DOHH2 (cell line): Measurements from ENCODE around the gene ARHGDIA.
A peak's percentile ranks its signal among the peaks of the same experiment; 100 is the strongest.

ENCODE experiments used
- H3F3A ChIP-seq: fragments of 200-600 bp; sonication (generic), shearing (Covaris generic); 2 replicates; pipeline ENCODE4 v1.6.0; 2016; ENCODE audit warnings: antibody characterized with exemption, mild to moderate bottlenecking; ENCODE audit not compliant: control insufficient read depth, insufficient read depth
- H3K27ac ChIP-seq: fragments of 200-600 bp; sonication (generic); 2 replicates; pipeline ENCODE4 v1.5.1; 2014; ENCODE audit warnings: low read depth, mild to moderate bottlenecking, low read length, moderate library complexity
- H3K27me3 ChIP-seq: fragments of 200-600 bp; sonication (generic); 2 replicates; pipeline ENCODE4 v1.6.1; 2014; ENCODE audit warnings: mild to moderate bottlenecking, low read length, mixed read lengths; ENCODE audit not compliant: control insufficient read depth
- H3K36me3 ChIP-seq: fragments of 200-600 bp; sonication (generic); 2 replicates; pipeline ENCODE4 v1.6.1; 2014; ENCODE audit warnings: mild to moderate bottlenecking, low read length, moderate library complexity, mixed read lengths; ENCODE audit not compliant: control insufficient read depth
- H3K4me1 ChIP-seq: fragments of 200-600 bp; sonication (generic); 2 replicates; pipeline ENCODE4 v1.6.1; 2014; ENCODE audit warnings: mild to moderate bottlenecking, low read length, mixed read lengths; ENCODE audit not compliant: control insufficient read depth
- H3K4me2 ChIP-seq: fragments of 200-600 bp; sonication (generic); 2 replicates; pipeline ENCODE4 v1.6.0; 2014; ENCODE audit warnings: mild to moderate bottlenecking, low read length, moderate library complexity
- H3K4me3 ChIP-seq: fragments of 200-600 bp; sonication (generic); 2 replicates; pipeline ENCODE4 v1.5.1; 2014; ENCODE audit warnings: mild to moderate bottlenecking, low read length, mixed read lengths
- H3K79me2 ChIP-seq: fragments of 200-600 bp; sonication (generic); 2 replicates; pipeline ENCODE4 v1.6.1; 2014; ENCODE audit warnings: mild to moderate bottlenecking, low read length, mixed read lengths; ENCODE audit not compliant: control insufficient read depth
- H3K9me2 ChIP-seq: fragments of 200-600 bp; sonication (generic); replicated peaks from 2 replicates; pipeline ENCODE4 v1.6.1; 2014; ENCODE audit warnings: mild to moderate bottlenecking, low read length, mixed read lengths; ENCODE audit not compliant: control insufficient read depth
- H3K9me3 ChIP-seq: fragments of 200-600 bp; sonication (generic); 2 replicates; pipeline ENCODE4 v1.6.1; 2014; ENCODE audit warnings: antibody characterized with exemption, low read length, mixed read lengths; ENCODE audit not compliant: control insufficient read depth, insufficient read depth
- H4K20me1 ChIP-seq: fragments of 200-600 bp; sonication (generic); 2 replicates; pipeline ENCODE4 v1.6.0; 2014; ENCODE audit warnings: low read depth, mild to moderate bottlenecking, antibody characterized with exemption, low read length, moderate library complexity; ENCODE audit not compliant: control insufficient read depth, insufficient read depth
- CTCF ChIP-seq: fragments of 200-600 bp; sonication (generic); IDR thresholded peaks from one replicate; pipeline ENCODE4 v1.5.1; 2014; ENCODE audit warnings: antibody characterized with exemption, mild to moderate bottlenecking, low read depth, low read length; ENCODE audit not compliant: poor library complexity, severe bottlenecking
- EZH2phosphoT487 ChIP-seq: fragments of 200-600 bp; sonication (generic); IDR thresholded peaks from 2 replicates; pipeline ENCODE4 v1.6.1; 2017; ENCODE audit warnings: borderline replicate concordance, mild to moderate bottlenecking, antibody characterized with exemption, low read length, moderate library complexity, mixed read lengths

ARHGDIA gene

GRCh38 chr17:81913394-81914102, 42.4 kb upstream of the ARHGDIA start:
- Histone ChIP-seq H3K79me2 (peaks cover 51% of the 10 kb centered on the region), H4K20me1 (peaks cover 23% of the 10 kb centered on the region; the same call in 1 of the 2 replicates), H3K9me2 (no peaks in the 10 kb centered on the region), H3K4me3 (no peak overlapping the region), H3F3A (peaks cover 10% of the 10 kb centered on the region), H3K9me3 (no peaks in the 10 kb centered on the region), H3K4me1 (peaks cover 32% of the 10 kb centered on the region), H3K27ac (no peak overlapping the region), H3K27me3 (no peaks in the 10 kb centered on the region), H3K36me3 (peaks cover 72% of the 10 kb centered on the region), H3K4me2 (no peak overlapping the region)
- TF ChIP-seq EZH2phosphoT487 = no peak
- no peak for TF ChIP-seq CTCF

GRCh38 chr17:81912441-81913309, 41.5 kb upstream of the ARHGDIA start:
- peaks cover 80% of the 10 kb centered on the region for H3K36me3 ChIP-seq
- no peak overlapping the region for H3K4me2 ChIP-seq
- TF ChIP-seq EZH2phosphoT487 (no peak), CTCF (no peak)
- H3K79me2 ChIP-seq = peaks cover 45% of the 10 kb centered on the region
- no peak overlapping the region for H3K4me3 ChIP-seq
- H3K27ac ChIP-seq = no peak overlapping the region
- peaks cover 27% of the 10 kb centered on the region for H3K4me1 ChIP-seq
- H3F3A ChIP-seq = peaks cover 10% of the 10 kb centered on the region
- peaks cover 23% of the 10 kb centered on the region; the same call in 1 of the 2 replicates for H4K20me1 ChIP-seq
- H3K27me3 ChIP-seq = no peaks in the 10 kb centered on the region
- no peaks in the 10 kb centered on the region for H3K9me3 ChIP-seq
- H3K9me2 ChIP-seq = no peaks in the 10 kb centered on the region

GRCh38 chr17:81911969-81912368, 40.8 kb upstream of the ARHGDIA start:
- TF ChIP-seq EZH2phosphoT487 = no peak
- Histone ChIP-seq H3K4me3 (peak overlapping the region; percentile 33), H3K27ac (no peak overlapping the region), H3K79me2 (peaks cover 37% of the 10 kb centered on the region), H4K20me1 (peaks cover 18% of the 10 kb centered on the region; the same call in 1 of the 2 replicates), H3K4me2 (peak overlapping the region; percentile 46), H3K9me2 (no peaks in the 10 kb centered on the region), H3K9me3 (no peaks in the 10 kb centered on the region), H3K27me3 (no peaks in the 10 kb centered on the region), H3K36me3 (peaks cover 81% of the 10 kb centered on the region), H3F3A (peaks cover 10% of the 10 kb centered on the region), H3K4me1 (peaks cover 23% of the 10 kb centered on the region)
